Measurements from ENCODE around the gene PAX3.

PAX3 gene

GRCh38 chr2:222304737-222305515, 6.1 kb upstream of the PAX3 start:
- no peak for TF ChIP-seq CTCF (conservative IDR thresholded peaks at IDR 0.05)
- H3K27ac ChIP-seq = peak overlapping the region; percentile 69; the same call in 1 of the 2 replicates

DNA sequence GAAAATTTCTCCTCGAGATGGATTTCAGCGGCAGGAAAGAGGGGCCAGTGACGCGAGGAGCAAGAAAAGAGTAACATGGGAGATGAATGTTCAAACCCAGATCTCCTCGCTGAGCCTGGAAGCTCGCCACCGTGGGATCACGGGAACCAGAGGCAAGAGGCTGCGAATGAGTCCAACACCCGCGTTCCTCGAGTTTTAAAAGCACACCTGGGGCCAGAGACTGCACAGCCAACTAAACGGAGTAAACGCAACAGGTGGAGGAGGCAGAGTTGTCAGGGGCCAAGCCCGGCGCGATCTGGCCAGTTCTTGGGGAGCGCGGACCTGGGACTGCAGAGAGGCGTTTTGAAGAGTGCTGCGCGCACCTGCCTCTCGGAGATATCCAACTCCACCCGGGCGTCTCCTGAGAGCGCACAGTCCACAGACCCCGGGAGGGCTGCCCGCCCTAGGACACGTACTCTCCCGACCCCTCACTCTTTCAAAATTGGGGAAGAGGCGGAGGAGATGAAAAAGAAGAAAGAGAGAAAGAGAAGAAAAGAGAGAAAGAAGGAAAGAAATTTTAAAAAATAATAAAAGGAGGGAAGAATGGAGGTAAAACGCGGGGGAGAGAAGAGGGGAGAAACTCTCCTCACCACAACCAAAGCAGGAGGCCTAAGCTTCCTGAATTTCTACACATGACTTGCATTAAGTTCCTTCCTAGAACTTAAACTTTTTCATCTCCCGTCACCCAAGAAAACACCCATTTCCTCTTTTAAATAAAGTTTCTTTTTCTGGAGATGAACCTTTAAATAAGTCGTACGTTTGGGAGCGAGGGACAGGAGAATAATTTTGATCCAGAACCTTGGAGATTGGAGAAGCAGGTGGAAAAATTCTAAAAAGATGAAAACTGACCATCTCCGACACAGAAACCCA, 5.3 kb upstream of the PAX3 start:
- TF ChIP-seq CTCF (conservative IDR thresholded peaks at IDR 0.05) = no peak

GRCh38 chr2:222303045-222303827, 4.4 kb upstream of the PAX3 start:
- no peak for TF ChIP-seq CTCF (conservative IDR thresholded peaks at IDR 0.05)

More for the DNA sequence above, 5.3 kb upstream of the PAX3 start:
- H3K27ac ChIP-seq = no peak overlapping the region

GRCh38 chr2:222302178-222303018, 3.6 kb upstream of the PAX3 start:
- no peak overlapping the region for H3K27ac ChIP-seq
- TF ChIP-seq CTCF (conservative IDR thresholded peaks at IDR 0.05) = no peak

More at GRCh38 chr2:222303045-222303827, 4.4 kb upstream of the PAX3 start:
- no peak overlapping the region for H3K27ac ChIP-seq

- no peak overlapping the region for H3K27ac ChIP-seq
- TF ChIP-seq CTCF (conservative IDR thresholded peaks at IDR 0.05) = no peak
Measured at GRCh38 chr2:222301796-222302118, 3.0 kb upstream of the PAX3 start.

- TF ChIP-seq CTCF (conservative IDR thresholded peaks at IDR 0.05) = no peak
- no peak overlapping the region for H3K27ac ChIP-seq
Measured at GRCh38 chr2:222301053-222301795, 2.4 kb upstream of the PAX3 start.
